ENCODE data around the gene ZNF366.

The ZNF366 gene

GRCh38 chr5:72463449-72464052 is 43.7 kb downstream of the ZNF366 start:
- no peak for DNase-seq

GRCh38 chr5:72460413-72460812 is 46.8 kb downstream of the ZNF366 start:
- no peak for DNase-seq

GRCh38 chr5:72459913-72460312 is 47.3 kb downstream of the ZNF366 start:
- DNase-seq, result no peak

GRCh38 chr5:72459089-72459661 is 48.0 kb downstream of the ZNF366 start:
- DNase-seq, result no peak

GRCh38 chr5:72458407-72458806 is 48.8 kb downstream of the ZNF366 start:
- DNase-seq, result no peak

- DNase-seq, result no peak
Observed at GRCh38 chr5:72457491-72457890, 49.7 kb downstream of the ZNF366 start.

- DNase-seq, result no peak
Observed at GRCh38 chr5:72456391-72457074, 50.7 kb downstream of the ZNF366 start.

GRCh38 chr5:72455476-72455875 is 51.7 kb downstream of the ZNF366 start:
- DNase-seq, result no peak

GRCh38 chr5:72454996-72455395 is 52.2 kb downstream of the ZNF366 start:
- no peak for DNase-seq

- DNase-seq, result no peak
Observed at GRCh38 chr5:72453246-72453775, 53.9 kb downstream of the ZNF366 start.

GRCh38 chr5:72452515-72453245 is 54.5 kb downstream of the ZNF366 start:
- no peak for DNase-seq

GRCh38 chr5:72451741-72452505 is 55.3 kb downstream of the ZNF366 start:
- no peak for DNase-seq

GRCh38 chr5:72448368-72448767 is 58.8 kb downstream of the ZNF366 start:
- no peak for DNase-seq

GRCh38 chr5:72447751-72448150 is 59.5 kb downstream of the ZNF366 start:
- DNase-seq, result no peak

GRCh38 chr5:72445969-72446368 is 61.2 kb downstream of the ZNF366 start:
- DNase-seq, result no peak

- DNase-seq, result no peak
Observed at GRCh38 chr5:72443883-72444282, 63.3 kb downstream of the ZNF366 start.

- no peak for DNase-seq
Observed at GRCh38 chr5:72441862-72442540, 65.2 kb downstream of the ZNF366 start.

GRCh38 chr5:72441094-72441723 is 66.0 kb downstream of the ZNF366 start:
- no peak for DNase-seq

GRCh38 chr5:72440207-72440638 is 67.0 kb downstream of the ZNF366 start:
- DNase-seq, result no peak

- DNase-seq, result no peak
Observed at GRCh38 chr5:72439192-72439591, 68.0 kb downstream of the ZNF366 start.

- no peak for DNase-seq
Observed at GRCh38 chr5:72438141-72438540, 69.1 kb downstream of the ZNF366 start.
